Measurements from ENCODE around the gene CNDP2. TPM values are rescaled to one million over a fixed set of nuclear protein-coding genes. Genes with fewer than 3 reads are reported as not detected.

Gene CNDP2
- total RNA-seq, 1 experiment from 2014 or later, result 32.2 TPM

DNA sequence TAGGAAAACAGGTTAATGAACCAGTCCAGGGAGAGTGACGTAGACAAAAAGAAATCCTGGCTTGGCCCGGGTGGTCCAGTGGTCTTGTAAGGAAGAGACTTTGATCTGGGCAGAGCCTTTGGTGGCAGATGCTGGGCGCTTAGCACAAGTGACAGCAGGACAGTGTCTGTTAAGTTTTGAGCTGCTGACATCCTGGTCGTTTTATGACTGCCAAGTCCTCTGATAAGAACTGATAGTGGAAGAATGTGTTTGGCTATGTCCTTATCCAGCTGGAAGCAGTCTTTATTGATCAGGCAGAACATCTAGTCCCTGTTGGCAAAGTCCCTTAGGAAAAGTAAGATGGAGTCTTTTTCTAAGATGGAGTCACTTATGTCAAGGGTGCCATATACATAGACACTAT lies 74.1 kb downstream of the CNDP2 start:
- no peak for DNase-seq (ENCODE audit: low read depth)

DNA sequence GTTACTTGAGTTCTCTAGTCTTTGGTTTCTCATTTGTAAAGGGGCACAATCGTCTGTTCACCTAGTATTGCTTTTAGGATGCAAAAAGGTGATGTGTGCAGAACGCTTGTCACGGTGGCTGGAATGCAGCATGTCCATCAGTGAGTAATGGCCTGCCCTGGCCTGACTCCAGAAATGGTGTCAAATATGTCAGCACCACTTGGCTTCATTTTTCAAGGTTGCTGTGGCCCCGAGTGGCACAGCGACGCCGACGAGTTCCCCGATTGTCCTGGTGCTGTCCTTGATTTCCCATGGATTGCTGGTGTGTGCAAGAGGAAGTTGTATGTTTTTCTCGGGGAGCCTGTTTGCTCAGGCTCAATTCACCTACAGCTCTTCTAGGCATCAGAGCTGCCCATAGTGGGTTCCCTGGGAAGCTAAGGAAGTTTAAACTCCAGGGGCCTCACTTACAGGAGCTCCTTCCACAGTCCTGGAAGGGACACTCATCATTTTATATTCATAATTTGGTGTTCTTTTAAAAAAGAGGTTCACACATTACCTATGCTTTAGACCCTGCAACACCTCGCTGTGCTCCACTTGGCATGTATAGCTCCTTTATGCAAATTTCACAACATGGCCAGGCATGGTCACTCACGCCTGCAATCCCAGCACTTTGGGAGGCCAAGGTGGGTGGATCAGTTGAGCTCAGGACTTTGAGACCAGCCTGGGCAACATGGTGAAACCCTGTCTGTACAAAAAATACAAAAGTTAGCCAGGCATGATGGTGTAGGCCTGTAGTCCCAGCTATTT lies 75.9 kb downstream of the CNDP2 start:
- DNase-seq (ENCODE audit: low read depth), result no peak

DNA sequence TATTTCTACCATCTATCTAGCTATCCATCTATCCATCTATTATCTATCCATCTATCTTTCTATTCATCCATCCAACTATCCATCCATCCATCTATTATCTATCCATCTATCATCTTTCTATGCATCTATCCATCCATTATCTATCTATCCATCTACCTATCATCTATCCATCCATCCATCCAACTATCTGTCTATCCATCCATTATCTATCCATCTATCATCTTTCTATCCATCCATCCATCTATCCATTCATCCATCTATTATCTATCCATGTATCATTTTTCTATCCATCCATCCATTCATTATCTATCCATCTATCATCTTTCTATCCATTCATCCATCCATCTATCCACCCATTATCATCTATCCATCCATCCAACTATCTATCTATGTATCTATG lies 76.9 kb downstream of the CNDP2 start:
- no peak for DNase-seq (ENCODE audit: low read depth)

Other genes with a start within 250 kb of the CNDP2 start
- 45.9 and 47.7 TPM in 2 replicates for gene CYB5A, start 204.4 kb upstream of the CNDP2 start, total RNA-seq (2014; rRNA removed; shearing (Covaris generic))
- not detected in 2 replicates for gene C18orf63, start 180.5 kb upstream of the CNDP2 start, total RNA-seq (2014; rRNA removed; shearing (Covaris generic))
- not detected in 2 replicates for gene DIPK1C, start 39.1 kb upstream of the CNDP2 start, total RNA-seq (2014; rRNA removed; shearing (Covaris generic))
- not detected in 2 replicates for gene CNDP1, start 38.1 kb downstream of the CNDP2 start, total RNA-seq (2014; rRNA removed; shearing (Covaris generic))
- 5.9 TPM in 2 replicates for gene ZNF407, start 101.5 kb downstream of the CNDP2 start, total RNA-seq (2014; rRNA removed; shearing (Covaris generic))

Data from Daoy (cell line).